ENCODE measurements around the gene COX20.

GRCh38 chr1:244866355-244866754 lies 30.9 kb downstream of the COX20 start:
- TF ChIP-seq CTCF (IDR thresholded peaks at IDR 0.05) (no peak), POLR2A (IDR thresholded peaks at IDR 0.05) (no peak)
